ENCODE data around the gene TYMS.

The TYMS gene

DNA sequence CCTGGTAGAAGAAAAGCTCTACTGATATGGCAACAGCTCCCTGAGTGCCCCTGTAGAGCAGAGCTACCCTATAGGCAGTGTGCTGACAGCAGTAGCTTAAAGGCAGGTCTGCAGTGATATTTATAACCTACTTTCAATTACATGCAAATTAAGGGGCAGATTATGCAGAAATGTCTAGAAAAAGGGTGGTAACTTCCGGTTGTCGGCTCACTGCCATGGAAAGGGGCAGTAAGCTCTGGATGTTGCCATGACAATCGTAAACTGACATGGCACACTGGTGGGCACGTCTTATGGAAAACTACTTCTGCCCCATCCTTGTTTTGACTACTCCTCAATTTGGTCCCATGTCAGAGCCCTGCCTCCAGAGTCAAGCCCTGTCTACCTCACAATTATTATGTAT, 2.9 kb upstream of the TYMS start:
- H3K4me3 ChIP-seq (ENCODE audit: low read depth, low read length) = no peak overlapping the region
- TF ChIP-seq, protein P1, sequence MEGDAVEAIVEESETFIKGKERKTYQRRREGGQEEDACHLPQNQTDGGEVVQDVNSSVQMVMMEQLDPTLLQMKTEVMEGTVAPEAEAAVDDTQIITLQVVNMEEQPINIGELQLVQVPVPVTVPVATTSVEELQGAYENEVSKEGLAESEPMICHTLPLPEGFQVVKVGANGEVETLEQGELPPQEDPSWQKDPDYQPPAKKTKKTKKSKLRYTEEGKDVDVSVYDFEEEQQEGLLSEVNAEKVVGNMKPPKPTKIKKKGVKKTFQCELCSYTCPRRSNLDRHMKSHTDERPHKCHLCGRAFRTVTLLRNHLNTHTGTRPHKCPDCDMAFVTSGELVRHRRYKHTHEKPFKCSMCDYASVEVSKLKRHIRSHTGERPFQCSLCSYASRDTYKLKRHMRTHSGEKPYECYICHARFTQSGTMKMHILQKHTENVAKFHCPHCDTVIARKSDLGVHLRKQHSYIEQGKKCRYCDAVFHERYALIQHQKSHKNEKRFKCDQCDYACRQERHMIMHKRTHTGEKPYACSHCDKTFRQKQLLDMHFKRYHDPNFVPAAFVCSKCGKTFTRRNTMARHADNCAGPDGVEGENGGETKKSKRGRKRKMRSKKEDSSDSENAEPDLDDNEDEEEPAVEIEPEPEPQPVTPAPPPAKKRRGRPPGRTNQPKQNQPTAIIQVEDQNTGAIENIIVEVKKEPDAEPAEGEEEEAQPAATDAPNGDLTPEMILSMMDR (conservative IDR thresholded peaks at IDR 0.05; ENCODE audit: low read depth, low read length) = no peak
- no peak for DNase-seq (ENCODE audit: low read depth)

DNA sequence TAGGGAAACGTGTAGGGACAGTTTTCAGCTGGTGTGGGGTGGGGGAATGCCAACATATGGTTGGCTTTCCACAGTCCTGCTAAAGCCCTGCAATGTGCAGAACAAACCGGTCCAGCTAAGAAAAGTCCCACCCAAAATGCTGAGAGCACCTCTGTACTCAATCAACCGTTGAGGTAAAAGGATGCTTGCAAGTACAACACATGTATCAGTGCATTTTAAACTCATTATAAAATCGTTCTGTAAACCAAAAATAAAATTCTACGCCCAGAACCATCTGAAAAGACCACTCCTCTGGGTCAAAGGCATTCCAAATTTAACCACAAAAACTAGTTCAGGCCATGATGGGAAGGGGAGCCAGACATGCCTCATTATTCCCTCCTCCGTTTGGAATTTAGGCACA, 2.0 kb upstream of the TYMS start:
- TF ChIP-seq, protein P1 (conservative IDR thresholded peaks at IDR 0.05; ENCODE audit: low read depth, low read length) = no peak
- no peak for DNase-seq (ENCODE audit: low read depth)
- no peak overlapping the region for H3K4me3 ChIP-seq (ENCODE audit: low read depth, low read length)

DNA sequence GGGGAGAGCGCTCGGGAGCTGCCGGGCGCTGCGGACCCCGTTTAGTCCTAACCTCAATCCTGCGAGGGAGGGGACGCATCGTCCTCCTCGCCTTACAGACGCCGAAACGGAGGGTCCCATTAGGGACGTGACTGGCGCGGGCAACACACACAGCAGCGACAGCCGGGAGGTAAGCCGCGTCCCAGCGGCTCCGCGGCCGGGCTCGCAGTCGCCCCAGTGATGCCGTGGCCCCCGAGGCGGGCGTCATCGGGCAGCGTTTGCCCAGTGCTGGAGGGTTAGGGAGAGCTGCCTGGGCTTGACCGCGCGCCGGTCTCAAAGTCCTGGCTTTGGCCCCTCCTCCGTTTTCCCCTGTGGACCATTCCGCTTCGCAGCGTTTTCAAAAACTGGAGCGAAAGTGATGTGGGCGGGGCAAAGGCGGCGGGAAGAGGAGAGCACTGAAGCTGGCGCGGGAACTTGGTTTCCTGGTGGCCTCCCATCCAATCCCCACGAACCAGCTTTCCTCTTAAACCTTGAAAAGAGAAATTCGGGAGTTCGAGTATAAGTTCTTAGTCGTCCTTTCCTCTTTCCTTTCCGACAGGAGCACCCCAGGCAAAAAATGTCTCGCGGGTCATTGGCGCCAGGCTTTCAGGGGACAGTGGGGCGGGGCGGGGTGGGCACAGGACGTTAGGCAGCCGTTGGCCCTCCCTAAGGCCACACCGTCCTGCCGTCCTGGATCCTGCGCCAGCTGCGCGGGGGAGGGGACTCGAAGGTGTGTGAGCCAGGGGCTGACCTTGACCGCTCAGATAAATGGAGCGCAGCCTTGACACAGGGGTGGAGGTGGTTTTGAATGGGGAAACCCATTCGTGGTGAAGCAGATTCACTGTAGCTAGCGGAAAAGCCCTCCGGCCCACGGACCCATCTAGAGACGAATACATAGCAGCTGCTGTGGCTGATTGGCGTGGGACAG, 821 bp downstream of the TYMS start:
- peak; percentile 84 for DNase-seq (ENCODE audit: low read depth)
- H3K4me3 ChIP-seq (ENCODE audit: low read depth, low read length) = peak overlapping the region; percentile 83
- TF ChIP-seq, protein P1 (conservative IDR thresholded peaks at IDR 0.05; ENCODE audit: low read depth, low read length) = no peak

DNA sequence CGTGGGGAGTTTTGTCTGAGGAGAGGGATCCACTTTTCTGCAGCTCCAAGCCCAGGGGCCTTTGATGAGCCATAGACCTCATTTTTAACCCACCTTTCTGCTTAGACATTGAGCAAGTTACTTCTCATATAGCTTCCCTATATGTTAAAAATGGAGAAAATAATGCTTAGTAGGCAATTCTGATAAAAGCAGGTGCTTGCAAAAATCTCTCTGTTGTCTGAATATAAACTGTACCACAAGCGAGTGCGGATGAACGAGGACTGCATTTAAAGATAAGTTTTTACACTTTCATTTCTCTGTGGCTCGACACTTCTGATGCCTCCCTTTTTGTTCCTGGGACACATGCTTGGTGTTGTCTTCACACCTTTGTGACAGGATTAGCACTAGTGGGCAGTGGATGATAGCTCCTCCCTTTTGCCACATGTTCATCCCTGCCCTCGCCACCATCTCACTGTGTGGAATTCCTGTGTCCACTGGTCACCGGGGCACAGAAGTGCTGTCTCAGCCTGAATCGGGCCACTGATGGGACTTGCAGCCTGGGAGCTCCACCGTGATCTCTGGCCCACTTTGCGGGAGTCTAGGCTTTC, 1.6 kb downstream of the TYMS start:
- TF ChIP-seq, protein P1 (conservative IDR thresholded peaks at IDR 0.05; ENCODE audit: low read depth, low read length) = no peak
- no peak overlapping the region for H3K4me3 ChIP-seq (ENCODE audit: low read depth, low read length)
- DNase-seq (ENCODE audit: low read depth) = no peak

DNA sequence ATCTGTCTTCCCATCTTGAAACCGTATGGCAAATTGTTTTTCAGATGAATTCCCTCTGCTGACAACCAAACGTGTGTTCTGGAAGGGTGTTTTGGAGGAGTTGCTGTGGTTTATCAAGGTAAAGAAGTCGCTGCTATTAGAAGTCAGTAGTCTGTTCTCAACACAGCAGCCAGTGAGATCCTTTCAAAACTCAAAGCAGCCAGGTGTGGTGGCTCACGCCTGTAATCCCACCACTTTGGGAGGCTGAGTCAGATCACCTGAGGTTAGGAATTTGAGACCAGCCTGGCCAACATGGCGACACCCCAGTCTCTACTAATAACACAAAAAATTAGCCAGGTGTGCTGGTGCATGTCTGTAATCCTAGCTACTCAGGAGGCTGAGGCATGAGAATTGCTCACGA, 2.1 kb downstream of the TYMS start:
- TF ChIP-seq, protein P1 (conservative IDR thresholded peaks at IDR 0.05; ENCODE audit: low read depth, low read length) = no peak
- H3K4me3 ChIP-seq (ENCODE audit: low read depth, low read length) = no peak overlapping the region
- no peak for DNase-seq (ENCODE audit: low read depth)

DNA sequence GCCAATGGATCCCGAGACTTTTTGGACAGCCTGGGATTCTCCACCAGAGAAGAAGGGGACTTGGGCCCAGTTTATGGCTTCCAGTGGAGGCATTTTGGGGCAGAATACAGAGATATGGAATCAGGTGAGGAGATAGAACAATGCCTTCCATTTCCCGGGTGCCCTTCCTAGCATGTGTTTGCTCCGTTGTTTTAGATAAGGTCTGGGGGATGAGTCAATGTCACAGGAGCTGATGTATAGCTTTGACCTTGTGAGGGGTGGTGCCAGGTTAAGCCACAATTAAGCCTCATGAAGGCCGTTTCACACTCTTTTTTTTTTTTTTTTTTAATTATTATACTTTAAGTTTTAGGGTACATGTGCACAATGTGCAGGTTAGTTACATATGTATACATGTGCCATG, 4.7 kb downstream of the TYMS start:
- H3K4me3 ChIP-seq (ENCODE audit: low read depth, low read length) = no peak overlapping the region
- DNase-seq (ENCODE audit: low read depth) = no peak
- TF ChIP-seq, protein P1 (conservative IDR thresholded peaks at IDR 0.05; ENCODE audit: low read depth, low read length) = no peak

Measured in choroid plexus epithelial cell (primary cell).